Endothelial cell of hepatic sinusoid (primary cell): Measurements from ENCODE around the gene COG5.
"Not testable (repeated sequence)": the region's sequence is repeated elsewhere in the genome, so short reads cannot be mapped to it uniquely, and the experiment has no call there.

Experiments used
- in situ Hi-C: cut with HindIII; loops from 2 replicates; pipeline ENCODE4 v1.10.0; 2017; ENCODE audit warnings: low sequenced_read_pairs

COG5 gene

DNA sequence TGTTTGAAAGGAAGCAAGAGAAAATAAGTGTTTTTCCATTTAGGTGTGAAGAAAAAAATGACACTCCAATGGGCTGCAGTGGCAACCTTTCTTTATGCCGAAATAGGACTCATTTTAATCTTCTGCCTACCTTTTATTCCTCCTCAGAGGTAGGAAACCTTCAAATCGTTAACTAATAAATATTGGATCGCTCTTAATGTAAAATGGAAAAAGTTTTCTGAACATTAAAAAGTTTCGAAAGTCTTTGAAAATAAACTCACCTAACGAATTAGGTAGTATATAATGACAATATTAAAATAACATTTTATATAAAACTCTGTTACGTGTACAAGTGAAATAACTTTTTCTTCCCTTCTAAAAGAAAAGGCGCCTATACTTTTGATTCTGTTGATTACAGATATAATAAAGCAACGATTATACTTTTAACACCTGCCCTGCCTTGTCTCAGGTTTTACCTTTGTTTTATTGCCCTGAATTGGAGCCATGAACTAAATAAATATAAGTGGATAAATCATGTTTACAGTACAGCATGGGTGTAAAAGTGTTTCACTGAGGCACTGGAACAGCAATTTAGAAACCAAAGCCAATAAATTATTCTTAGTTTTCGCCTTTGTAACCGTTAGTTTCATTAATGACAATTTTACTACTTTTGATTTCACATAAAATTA is 17.1 kb upstream of the COG5 start:
- in situ Hi-C loops = no loop called here

- in situ Hi-C loops = no loop called here
Measured at GRCh38 chr7:107579885-107580715, 16.4 kb upstream of the COG5 start, which contains the start of gene BCAP29. Gene BCAP29 (plus strand): TSS chr7:107580246. CDS start chr7:107580773, 527 bp downstream.

- in situ Hi-C loops = no loop called here
Measured at GRCh38 chr7:107579554-107579884, 15.8 kb upstream of the COG5 start.

DNA sequence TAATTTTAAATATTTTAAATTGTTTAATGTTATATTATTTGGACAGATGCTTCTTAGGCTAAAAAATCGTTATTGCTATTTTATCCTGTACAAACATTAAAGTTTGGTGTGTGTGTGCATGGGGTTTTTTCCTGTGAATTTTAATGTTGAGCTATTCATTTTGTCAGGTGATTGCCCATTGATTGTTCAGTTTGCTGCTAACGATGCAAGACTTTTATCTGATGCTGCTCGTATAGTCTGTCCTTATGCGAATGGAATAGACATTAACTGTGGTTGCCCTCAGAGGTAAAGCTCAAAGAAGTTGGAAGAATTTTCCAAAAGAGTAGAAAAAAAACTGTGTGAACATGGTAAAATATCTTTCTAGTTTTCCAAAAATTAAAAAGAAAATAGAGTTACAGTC is 9.8 kb upstream of the COG5 start:
- in situ Hi-C loops = no loop called here

- in situ Hi-C loops = no loop called here
Measured at GRCh38 chr7:107570298-107570697, 6.6 kb upstream of the COG5 start.

GRCh38 chr7:107564553-107565298 is 1.0 kb upstream of the COG5 start:
- in situ Hi-C loops = no loop called here

DNA sequence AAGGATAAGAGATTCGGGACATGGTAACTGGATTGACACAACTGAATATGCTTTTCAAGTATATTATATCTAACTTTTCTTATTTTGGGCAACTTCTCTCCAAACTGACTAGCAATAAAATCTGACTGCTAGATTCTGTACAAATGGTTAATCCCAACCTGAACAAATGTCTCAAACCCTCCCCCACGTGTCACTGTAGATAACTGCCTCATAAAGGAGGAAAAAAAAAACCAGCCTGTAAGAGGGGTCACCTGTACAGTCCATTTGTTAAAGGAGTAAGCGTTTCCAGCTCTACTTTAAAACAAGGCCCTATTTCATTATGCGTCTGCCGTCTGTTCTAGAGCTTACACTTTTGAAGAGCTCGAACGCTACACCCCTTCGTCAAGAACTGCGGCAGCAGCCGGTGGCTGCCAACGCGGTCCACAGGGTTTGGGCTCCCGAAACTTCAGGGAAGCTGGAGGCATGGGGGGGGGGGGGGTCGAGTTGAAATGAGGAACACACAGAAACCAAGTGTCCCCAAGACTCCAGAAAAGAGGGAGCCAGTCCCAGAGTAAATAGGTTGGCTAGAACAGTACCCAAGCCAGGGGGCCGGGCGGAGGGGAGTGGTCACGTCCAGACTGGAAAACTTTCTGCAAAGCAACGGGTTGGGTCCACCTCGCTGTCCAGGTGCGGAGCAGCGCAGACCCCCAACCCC is 492 bp downstream of the COG5 start:
- in situ Hi-C loops = no loop called here

DNA sequence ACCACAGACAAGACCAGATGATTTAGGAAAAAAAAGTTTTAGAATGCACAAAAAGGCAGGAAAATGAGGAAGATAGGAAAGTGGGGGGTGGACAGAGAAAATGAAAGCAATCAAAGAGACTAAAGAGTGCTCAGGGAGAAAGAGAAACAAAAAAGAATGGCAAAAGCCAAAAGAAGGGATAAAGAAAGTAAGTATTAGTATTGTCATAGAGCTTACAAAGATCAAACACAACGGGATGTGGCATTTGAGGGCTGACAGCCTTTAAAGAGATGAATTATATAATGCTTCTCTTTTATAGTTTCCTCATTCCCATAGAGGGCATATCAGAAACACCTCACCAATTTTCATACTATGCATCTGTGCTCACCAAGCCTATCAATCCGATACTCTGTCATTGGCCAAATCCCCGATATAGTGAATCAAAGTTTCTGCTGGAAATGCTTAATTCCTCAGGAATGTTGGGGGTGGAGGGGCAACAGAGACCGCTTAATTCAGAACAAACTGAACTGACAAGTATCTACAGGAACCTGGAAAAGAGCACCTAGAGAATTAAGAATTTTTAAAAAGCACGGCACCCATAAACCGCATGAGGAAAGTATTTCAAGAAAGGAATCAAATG is 2.7 kb downstream of the COG5 start:
- in situ Hi-C loops = no loop called here

- in situ Hi-C loops = no loop called here
Measured at GRCh38 chr7:107559864-107560263, 3.9 kb downstream of the COG5 start.

GRCh38 chr7:107555893-107556292 is 7.8 kb downstream of the COG5 start:
- in situ Hi-C loops = no loop called here

DNA sequence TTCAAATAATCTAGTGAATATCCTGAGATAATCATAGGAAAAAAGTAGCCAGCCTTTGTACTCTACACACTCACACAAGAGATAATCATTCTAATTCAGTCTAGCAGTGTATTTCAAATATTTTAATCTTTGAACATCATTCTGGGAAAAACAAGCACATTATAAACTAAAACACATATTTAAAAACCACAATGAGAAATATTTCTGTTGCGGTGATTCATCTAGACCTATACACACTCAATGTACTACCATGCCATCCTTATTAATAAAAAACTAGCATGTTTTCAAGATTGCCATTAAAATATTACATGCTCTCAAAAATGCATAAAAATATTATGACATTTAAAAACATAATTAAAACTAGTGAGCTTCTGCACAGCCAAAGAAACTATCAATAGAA is 11.8 kb downstream of the COG5 start:
- in situ Hi-C loops = no loop called here

DNA sequence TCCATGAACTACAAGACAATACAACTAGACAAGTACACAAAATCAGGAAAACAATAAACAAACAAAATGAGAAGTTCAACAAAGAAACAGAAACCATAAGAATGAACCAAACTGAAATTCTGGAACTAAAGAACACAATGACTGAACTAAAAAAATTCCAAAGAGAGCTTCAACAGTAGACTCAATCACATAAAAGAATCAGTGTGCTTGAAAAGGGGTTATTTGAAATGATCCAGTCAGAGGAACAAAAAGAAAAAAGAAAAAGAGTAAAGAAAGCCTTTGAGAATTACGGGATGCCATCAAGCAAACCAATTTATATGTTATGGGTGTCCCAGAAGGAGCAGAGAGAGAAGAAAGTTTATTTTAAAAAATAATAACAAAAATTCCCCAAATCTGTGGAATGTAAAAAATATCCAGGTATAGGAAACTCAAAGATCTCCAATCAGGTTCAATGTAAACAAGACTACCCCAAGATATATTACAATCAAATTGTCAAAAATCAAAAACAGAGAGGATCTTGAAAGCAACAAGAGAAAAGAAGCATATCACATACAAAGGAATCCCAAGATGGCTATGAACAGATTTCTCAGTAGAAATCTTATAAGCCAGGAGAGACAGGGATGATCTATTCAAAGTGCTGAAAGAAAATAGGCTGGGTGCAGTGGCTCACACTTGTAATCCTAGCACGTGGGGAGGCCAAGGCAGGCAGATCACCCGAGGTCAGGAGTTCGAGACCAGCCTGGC is 18.7 kb downstream of the COG5 start:
- in situ Hi-C loops = no loop called here

DNA sequence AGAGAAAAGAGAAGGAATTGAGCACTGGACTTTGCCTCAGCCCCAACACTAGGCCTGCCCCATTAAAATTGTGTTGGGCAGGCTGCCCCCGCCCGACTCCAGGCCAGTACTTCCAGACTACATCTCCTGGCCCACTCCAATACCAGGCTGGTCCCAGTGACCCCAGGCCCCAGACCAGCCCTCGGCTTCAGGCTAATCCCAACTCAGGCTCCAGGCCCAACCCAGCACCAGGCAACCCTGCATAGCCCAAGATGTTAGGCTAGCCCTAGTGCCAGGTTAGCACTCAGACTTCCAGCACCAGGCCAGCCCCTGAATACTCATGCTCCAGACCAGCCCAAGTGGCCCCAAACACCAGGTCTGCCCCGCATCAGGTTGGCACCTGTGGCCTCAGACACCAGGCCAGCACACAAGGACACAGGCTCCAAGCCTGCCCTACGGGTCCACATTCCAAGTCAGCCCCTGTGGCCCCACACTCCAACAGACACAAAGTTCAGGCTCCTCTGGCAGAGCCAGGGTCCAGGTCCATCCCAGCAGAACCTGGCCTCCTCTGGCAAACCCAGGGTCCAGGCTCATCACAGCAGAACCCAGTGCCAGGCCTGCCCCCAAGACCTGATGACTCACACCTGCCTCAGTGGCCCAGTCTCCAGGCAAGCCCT is 20.3 kb downstream of the COG5 start:
- in situ Hi-C loops = no loop called here

- in situ Hi-C loops = no loop called here
Measured at GRCh38 chr7:107538001-107538400, 25.7 kb downstream of the COG5 start.

DNA sequence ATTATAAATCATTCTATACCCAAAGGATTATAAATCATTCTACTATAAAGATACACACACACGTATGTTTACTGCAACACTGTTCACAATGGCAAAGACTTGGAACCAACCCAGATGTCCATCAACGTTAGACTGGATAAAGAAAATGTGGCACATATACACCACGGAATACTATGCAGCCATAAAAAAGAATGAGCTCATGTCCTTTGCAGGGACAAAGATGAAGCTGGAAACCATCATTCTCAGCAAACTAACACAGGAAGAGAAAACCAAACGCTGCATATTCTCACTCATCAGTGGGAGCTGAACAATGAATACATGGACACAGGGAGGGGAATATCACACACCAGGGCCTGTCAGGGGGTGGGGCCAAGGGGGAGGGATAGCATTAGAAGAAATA is 26.5 kb downstream of the COG5 start:
- in situ Hi-C loops = not testable (repeated sequence)

DNA sequence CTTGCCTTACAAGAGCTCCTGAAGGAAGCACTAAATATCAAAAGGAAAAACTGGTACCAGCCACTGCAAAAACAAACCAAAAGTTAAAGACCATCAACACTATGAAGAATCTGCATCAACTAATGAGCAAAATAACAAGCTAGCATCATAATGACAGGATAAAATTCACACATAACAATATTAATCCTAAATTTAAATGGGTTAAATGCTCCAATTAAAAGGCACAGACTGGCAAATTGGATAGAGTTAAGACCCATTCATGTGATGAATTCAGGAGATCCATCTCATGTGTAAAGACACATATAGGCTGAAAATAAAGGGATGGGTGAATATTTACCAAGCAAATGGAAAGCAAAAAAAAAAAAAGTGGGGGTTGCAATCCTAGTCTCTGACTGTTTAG is 29.6 kb downstream of the COG5 start:
- in situ Hi-C loops = no loop called here

DNA sequence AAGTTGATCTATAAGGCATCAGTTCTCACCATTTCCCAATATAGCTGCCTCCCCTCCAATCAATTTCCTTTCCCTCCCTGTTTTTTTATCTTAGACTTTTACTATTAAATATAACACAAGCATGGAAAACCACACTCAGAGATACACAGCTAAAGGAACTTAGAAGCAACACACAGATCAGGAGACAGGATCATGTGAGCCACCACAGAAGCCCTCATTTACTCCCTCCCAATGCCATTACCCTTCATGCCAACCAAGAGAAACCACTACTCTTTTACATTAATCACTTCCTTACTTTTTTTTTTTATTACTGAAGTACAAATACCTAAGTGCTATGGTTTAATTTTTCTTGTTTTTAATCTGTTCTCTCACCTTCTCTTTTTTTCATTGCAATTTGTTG is 33.0 kb downstream of the COG5 start:
- in situ Hi-C loops = no loop called here

DNA sequence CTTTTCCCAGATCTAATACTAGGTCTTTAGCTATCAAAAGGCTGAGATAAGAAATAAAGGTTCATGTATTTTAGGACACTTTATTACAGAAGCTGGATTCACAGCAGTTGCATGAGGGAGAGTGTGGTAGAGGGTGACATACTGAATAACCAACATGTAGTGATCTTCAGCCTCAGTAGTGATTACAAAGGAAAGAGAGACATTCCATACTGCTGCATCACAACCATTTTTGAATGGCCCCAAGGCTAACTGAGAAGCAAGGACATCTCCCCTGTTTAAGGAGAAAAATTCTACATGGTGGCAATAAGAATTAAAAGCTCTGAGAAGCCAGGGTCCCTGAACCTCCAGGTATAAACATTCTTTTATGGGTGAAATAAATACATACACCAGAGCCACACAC is 35.3 kb downstream of the COG5 start:
- in situ Hi-C loops = no loop called here

GRCh38 chr7:107527196-107527595 is 36.5 kb downstream of the COG5 start:
- in situ Hi-C loops = no loop called here

GRCh38 chr7:107526672-107527071 is 37.0 kb downstream of the COG5 start:
- in situ Hi-C loops = no loop called here
